GM12872 (cell line): ENCODE data around the gene NUBPL.

ENCODE experiments used
- CTCF ChIP-seq: IDR thresholded peaks from 3 replicates; pipeline ENCODE4 v1.5.1; 2011; ENCODE audit warnings: low read depth, mild to moderate bottlenecking, low read length, moderate library complexity; ENCODE audit not compliant: insufficient read depth

The NUBPL gene

DNA sequence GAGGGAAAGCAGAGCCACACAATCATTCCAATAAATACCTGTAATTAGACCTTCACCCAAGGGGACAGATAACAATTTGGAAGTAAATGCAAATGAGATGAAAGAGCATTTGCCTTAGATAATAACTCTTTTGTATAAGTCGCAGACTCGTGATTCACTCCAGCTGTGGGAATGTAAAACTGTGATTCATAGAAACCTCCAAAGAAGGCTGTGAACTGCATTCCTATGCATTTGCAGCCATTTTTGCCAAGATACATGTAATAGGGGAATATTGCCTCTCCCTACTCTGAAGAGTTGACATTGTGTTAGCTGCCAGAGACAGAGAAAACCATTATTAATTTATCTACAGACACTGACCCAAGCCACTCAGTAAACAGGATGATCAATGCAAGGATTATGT, 334.0 kb downstream of the NUBPL start:
- TF ChIP-seq CTCF, result no peak

- no peak for TF ChIP-seq CTCF
Measured at GRCh38 chr14:31895646-31896045, 334.4 kb downstream of the NUBPL start.

DNA sequence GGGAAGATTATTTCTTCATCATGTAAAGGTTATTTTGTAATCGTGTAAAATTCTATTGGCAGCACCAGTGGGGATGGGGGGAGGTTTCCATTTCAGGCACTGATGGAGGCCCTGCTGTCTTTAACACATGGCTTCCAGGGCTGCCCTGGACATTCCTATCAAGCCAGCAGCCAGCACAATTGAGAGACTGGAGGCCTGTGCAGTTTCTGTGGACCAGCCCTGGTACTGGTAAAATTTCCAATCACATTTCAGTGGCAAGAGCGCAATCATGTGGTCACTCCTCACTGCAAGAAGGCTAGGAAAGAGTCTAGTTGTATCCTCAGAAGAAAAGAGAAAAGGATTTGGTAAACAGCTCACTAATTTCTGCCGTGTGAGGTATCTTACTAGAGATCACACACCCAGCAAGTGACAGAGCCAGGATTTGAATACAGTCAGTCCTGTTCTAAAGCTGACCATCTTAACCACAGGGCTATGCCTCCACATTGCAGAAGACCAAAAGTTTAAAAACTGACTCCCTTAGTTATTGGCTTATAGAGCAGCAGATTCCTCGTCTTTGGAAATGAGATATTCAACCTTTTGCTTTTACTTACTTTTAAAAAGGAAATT, 336.5 kb downstream of the NUBPL start:
- no peak for TF ChIP-seq CTCF

DNA sequence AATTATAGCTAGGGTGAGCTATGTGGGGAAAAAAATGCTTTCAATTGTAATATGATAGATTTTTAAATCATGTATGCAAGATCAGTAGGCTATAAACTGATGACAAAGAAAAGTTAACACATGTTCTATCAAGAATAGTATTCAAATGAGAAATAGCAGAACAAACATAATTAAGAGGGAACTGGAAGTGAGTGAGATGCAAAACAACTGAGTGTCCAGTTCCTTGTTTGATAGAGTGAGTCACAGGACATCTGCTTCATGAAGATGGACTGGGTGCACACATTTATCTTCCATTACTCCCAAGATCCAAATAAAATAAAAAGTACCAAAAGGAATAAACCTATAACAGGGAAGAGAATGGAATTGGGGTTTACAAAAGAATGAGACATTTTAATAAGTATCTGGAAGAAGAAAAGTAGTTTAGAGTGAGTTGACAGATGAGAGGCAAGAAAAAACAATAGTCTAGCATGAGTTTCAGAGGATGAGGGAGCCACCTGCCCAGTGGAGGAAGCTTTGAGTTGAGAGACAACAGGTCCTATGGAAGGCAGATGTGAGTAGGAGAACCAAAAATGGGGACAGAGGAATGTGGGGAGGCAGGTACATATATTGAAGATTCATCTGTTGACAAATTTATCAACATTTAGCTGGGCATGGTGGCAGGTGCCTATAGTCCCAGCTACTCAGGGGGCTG, 337.8 kb downstream of the NUBPL start:
- TF ChIP-seq CTCF, result no peak

GRCh38 chr14:31902002-31902401, 340.8 kb downstream of the NUBPL start:
- TF ChIP-seq CTCF, result no peak

DNA sequence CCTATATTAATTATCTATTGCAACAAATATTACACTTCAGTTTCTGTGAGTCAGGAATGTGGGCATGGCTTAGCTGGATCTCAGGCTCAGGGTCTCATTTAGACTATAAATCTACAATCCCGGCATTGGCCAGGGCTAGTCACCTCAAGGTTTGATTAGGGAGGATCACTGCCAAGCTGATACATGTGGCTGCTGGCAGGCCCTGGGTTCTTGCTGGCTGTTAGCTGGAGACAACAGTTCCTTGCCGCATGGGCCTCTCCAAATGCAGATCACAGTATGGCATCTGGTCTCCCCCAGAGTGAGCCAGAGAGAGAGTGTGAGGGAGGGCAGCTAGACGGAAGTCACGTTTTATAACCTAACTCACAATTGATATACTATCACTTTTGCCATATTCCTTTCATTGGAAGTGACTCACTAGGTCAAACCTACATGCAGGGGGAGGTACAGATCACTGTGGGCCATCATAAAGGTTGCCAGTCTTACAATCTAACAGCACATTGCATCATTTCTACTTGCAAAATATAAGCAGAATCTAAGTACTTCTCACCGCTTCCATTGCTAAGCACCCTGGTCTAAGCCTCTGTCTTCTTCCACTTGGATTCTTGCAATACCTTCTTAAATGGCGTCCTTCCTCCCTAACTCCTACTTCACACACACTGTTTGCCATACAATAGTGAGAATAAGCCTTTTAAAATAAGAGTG, 341.9 kb downstream of the NUBPL start:
- no peak for TF ChIP-seq CTCF

GRCh38 chr14:31909977-31910376, 348.8 kb downstream of the NUBPL start:
- TF ChIP-seq CTCF, result no peak
